GM10847 (cell line): Measurements from ENCODE around the gene TBL3.

Experiments
- POLR2A ChIP-seq: IDR thresholded peaks from 2 replicates; pipeline ENCODE4 v1.6.1; 2011; ENCODE audit not compliant: insufficient read length; ENCODE audit errors: extremely low read depth

Gene TBL3

GRCh38 chr16:1998852-1999801, 27.3 kb downstream of the TBL3 start:
- no peak for TF ChIP-seq POLR2A

DNA sequence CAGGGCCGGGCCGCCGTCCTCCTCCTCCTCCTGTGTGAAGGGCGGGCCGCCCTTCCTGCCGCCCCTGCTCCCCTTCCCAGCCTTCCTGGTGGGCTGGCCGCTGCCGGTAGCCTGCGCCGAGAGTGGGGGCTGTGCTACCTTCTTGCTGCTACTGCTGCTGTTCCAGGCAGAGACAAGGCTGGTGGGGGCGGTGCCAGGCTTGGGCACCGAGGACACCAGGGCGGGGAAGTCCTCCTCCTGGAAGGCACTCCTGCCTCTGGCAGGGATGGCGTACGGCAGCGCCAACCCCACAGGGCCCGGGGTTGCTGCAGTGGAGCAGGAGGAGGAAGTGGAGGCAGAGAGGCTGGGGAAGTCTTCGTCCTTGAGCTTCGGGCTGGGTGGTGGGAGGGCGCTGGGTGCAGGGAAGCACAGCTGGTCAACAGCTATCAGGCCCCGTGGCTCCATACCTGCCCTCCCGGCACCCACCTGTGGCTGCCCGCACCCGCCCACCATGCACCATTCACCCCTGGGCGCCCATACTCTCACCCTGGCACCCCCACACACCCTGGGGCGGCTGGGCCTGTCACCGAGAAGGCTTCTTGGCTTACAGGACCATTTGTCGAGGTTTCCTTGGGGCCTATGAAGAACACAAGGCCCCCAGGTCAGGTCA, 28.1 kb downstream of the TBL3 start:
- no peak for TF ChIP-seq POLR2A

GRCh38 chr16:2001035-2001434, 29.2 kb downstream of the TBL3 start:
- no peak for TF ChIP-seq POLR2A

DNA sequence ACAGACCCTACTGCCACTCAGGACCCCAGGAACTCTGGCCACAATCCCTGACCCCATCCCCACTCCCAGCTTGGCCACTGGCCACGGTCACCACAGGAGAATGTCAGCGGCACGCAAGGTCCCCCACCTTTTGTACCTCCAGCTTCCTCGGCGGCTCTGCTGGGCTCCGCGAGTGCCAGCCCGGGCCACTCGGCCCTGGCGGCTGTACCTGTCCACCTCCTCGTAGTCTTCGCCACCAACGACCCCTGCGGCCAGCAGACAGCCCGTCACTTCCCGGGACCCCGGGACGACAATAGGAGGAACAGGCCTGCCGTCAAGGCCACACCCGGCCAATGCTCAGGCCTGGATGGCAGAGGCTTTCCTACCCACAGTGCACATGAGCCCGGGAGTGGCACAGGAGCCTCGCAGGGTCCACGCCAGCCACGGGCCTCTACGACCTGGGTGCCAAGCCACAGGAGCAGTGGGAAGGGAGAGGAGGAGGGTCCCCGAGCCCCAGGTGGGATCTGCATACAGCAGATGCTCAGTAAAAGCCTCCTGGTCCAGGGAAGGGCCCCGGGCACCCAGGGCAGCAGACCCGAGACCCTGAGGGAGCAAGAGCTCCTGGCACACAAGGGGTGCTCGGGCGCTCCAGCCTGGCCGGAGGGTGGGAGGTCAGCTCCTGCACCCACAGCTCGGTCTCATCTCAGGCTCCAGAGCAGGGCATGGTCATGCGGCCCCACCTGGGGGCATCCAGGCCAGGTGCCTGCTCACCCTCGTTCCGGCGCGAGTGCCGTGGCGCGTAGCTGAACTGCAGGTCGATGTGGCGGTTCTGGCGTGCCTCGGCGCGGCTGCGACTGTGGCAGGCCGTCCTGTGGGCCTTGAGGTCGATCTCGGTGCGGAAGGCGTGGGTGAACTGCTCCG, 29.9 kb downstream of the TBL3 start:
- TF ChIP-seq POLR2A: no peak

DNA sequence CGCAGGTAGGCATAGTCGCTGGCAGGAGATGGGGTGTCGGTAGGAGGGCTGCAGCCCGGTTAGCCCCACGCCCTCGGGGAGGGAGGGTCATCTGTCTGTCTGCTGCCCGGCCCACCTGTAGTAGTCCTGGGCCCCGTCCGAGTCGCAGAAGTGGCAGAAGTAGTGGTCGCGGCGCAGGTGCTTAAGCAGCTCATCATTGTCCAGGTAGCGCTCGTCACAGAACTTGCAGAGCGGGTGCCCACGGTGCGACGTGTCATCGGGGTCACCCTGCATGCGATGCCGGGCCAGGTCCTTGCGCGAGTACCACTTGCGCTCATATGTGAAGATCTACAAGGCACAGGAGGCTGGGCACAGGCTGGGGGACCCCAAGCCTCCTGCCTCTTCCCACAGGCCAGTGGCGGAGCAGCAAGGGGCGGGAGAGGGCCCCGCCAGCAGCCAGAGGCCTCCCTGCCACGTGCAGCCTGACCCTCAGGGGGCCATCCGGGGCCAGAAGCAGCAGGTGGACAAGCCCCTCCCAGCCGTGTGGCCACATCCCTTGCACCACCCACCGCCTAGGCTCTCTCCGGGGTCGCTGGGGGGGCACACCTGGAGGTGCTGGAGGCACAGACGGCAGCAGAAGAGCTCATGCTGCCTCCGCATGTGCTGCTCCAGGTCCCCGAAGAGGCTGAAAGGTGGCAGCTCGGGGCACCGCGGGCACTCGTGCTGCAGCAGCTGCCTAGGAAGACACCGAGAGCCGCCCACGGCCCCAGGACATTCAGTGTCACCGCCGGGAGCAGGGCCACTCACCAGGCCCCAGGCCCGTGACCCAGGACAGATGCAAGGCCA, 30.8 kb downstream of the TBL3 start:
- no peak for TF ChIP-seq POLR2A

- no peak for TF ChIP-seq POLR2A
These were observed 31.5 kb downstream of the TBL3 start for GRCh38 chr16:2003231-2003826.

GRCh38 chr16:2003827-2004641, 32.2 kb downstream of the TBL3 start:
- TF ChIP-seq POLR2A: no peak

DNA sequence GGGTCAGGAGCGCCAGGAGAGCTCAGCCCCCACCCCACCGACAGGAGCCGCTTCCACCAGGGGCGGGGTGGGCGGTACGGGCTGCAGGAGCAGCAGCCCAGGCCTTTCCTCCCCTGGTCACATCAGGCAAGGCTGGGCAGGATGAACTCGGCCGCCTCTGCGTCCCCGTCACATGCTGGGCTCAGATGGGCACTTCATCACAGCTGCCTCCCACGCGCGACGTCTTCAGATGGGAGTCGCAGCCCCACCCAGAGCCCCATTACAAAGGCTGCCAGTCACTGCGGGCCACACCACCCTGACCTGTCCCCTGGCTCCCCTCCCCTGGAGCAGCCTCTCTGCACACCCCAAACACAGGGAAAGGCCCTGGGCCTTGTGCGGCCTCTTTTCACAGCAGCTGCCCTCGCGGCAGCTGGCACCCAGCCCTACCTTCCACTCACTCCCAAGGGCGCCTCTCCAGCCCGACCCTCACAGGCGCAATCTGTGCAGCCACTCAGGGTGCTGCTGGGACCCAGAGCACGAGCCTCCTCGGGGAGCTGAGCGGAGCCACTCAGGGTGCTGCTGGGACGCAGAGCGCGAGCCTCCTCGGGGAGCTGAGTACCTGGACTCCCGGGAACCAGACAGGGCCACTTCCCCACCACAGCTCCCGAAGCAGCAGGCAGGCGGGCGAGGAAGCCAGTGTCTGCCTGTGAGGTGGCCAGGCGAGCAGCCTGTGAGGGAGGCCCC, 33.1 kb downstream of the TBL3 start:
- no peak for TF ChIP-seq POLR2A

GRCh38 chr16:2005646-2006045, 33.8 kb downstream of the TBL3 start:
- no peak for TF ChIP-seq POLR2A

DNA sequence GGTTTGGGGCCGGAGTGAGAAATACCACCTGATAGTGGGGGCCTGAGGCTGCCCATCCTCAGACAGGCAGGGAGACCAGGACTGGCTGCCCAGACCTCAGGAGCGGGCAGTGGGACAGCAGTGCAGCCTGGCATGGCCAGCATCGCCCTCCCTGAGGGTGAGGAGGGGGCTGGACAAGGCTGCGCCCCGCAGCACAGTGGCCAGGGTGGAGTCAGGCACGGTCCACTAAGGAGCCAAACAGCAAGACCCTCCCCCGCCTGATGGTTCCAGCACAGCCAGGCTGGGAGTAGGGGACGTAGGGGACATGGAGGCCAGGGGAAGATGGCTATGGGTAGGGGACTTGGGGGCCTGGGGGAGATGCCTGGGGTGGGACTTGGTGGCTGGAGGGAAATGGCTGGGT, 34.5 kb downstream of the TBL3 start:
- no peak for TF ChIP-seq POLR2A

DNA sequence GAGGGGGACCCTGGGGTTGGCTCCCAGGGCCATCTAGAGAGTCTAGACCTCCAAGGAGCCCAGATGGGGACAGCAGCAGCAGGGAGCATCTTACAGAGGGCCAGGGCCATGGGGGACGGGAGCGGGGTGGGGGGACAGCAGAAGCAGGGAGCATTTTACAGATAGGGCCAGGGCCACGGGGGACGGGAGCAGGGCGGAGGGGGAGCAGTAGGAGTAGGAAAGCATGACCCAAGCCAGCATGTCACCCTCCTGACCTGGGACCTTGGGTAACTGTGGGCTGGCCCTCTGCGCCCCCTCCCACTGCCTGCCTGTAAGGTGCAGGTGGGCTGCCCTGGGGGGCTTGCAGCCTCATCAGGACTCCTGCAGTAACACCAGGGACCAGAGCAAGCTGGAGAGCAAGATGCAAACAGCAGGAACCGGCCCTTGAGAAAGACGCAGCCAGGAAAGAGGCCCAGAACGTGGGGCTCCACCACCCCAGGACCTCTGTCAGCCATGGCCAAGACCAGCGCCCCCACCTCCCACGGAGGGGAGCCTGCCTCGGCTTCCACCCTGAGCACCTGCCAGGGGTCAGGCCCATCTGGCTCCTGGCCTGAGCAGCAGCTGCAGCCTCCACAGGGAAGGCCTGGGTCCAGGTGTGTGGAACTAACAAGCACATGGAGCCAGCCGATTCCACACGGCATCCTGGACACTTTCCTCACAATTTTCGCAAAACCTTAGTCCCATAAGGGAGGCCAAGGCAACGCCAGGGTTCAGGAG, 35.4 kb downstream of the TBL3 start:
- no peak for TF ChIP-seq POLR2A

DNA sequence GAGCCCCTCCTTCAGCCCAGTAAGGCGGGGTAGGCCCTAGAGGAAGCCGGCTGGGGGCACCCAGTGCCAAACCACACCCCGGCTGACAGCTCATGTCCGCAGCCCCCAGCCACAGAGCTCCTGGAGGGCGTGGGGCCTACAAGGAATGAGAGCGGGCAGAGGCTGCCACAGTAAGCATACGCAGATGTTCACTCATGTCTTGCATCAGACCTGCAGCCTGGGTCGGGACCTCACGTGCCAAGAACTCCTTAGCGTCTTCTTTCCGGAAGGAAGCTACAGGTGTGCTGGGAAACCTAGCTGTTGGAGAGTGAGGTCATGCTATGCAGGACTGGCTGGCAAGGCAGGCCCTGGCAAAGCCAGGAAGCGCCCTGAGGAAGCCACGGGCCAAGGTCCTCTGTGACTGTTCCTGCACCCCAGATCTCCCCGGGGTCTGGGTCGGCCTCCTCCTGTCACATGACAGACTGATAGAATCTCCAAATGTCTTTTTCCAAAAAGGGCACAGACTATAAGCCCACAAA, 36.2 kb downstream of the TBL3 start:
- no peak for TF ChIP-seq POLR2A

DNA sequence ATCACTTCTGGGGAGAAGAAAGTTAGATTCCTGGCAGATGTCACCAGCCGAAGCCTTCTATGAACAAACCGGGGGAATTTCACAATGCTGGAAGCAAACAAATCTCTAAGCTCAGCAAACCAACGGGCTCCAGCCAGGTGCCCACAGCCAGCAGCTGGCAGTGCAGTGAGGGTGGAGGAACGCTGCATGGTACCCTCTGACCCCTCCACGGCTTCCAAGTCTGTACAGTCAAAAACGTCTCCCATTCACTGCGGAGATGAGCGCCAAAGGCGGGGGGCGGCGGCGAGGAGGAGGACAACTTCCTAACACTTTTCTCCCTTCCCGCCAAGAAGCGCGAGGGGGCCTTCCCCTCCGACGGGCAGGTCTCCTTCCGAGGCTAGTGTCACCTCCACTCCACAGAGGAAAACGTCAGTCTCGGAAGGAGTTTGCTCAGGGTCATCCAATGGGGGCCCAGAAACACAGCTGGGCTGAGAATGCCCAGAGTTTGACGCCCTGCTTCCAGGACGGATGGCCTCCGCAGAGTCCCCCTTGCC, 36.8 kb downstream of the TBL3 start:
- no peak for TF ChIP-seq POLR2A
